NB4 (cell line): ENCODE measurements around the gene FZD8.

Source experiments
- DNase-seq: peaks from one replicate; pipeline ENCODE4 v3.0.0; 2010; ENCODE audit warnings: low read depth
- H3K4me3 ChIP-seq: one replicate; pipeline ENCODE4 v1.5.1; 2011; ENCODE audit warnings: mild to moderate bottlenecking, low read depth, low read length, moderate library complexity
- CTCF ChIP-seq: IDR thresholded peaks from one replicate; pipeline ENCODE4 v1.5.1; 2012; ENCODE audit warnings: low read depth, low read length
- MAX ChIP-seq: IDR thresholded peaks from 2 replicates; pipeline ENCODE4 v1.6.1; 2011; ENCODE audit warnings: low read depth, low read length
- MYC ChIP-seq: IDR thresholded peaks from 2 replicates; pipeline ENCODE4 v1.6.1; 2011; ENCODE audit warnings: low read depth, low read length
- POLR2A ChIP-seq: IDR thresholded peaks from 2 replicates; pipeline ENCODE4 v1.6.1; 2011; ENCODE audit warnings: mild to moderate bottlenecking; ENCODE audit not compliant: insufficient read length; ENCODE audit errors: extremely low read depth

FZD8 gene

GRCh38 chr10:35661236-35661635, 19.1 kb upstream of the FZD8 start:
- TF ChIP-seq POLR2A (no peak), MAX (no peak), MYC (no peak), CTCF (no peak)
- DNase-seq = no peak
- H3K4me3 ChIP-seq = no peak overlapping the region

GRCh38 chr10:35659456-35659855, 17.4 kb upstream of the FZD8 start:
- no peak for DNase-seq
- no peak overlapping the region for H3K4me3 ChIP-seq
- TF ChIP-seq CTCF = no peak
- no peak for TF ChIP-seq MYC
- TF ChIP-seq MAX = no peak
- TF ChIP-seq POLR2A = no peak

- TF ChIP-seq MAX = no peak
- no peak for TF ChIP-seq MYC
- DNase-seq = no peak
- no peak overlapping the region for H3K4me3 ChIP-seq
Observed at GRCh38 chr10:35657621-35658020, 15.5 kb upstream of the FZD8 start.

- TF ChIP-seq MAX (no peak), CTCF (no peak), POLR2A (no peak)
- DNase-seq = no peak
- no peak overlapping the region for H3K4me3 ChIP-seq
Observed at GRCh38 chr10:35652824-35653223, 10.7 kb upstream of the FZD8 start.

- TF ChIP-seq CTCF (no peak), MYC (no peak), POLR2A (no peak), MAX (no peak)
- no peak overlapping the region for H3K4me3 ChIP-seq
- no peak for DNase-seq
Observed at GRCh38 chr10:35650894-35651293, 8.8 kb upstream of the FZD8 start.

- no peak for DNase-seq
- TF ChIP-seq CTCF (no peak), POLR2A (no peak), MYC (no peak), MAX (no peak)
- H3K4me3 ChIP-seq = no peak overlapping the region
Observed at GRCh38 chr10:35644050-35644950, 2.2 kb upstream of the FZD8 start.
